Karpas-422 (cell line): Measurements from ENCODE around the gene SPON1. TPM values are rescaled to one million over a fixed set of nuclear protein-coding genes. Genes with fewer than 3 reads are reported as not detected.
"Not testable (repeated sequence)": the region's sequence is repeated elsewhere in the genome, so short reads cannot be mapped to it uniquely, and the experiment has no call there.

ENCODE experiments used
- DNase-seq: peaks from one replicate; pipeline ENCODE4 v3.0.0-alpha.2; 2015
- H2AFZ ChIP-seq: fragments of 200-600 bp; sonication (generic); 2 replicates; pipeline ENCODE4 v1.6.1; 2014; ENCODE audit warnings: antibody characterized with exemption, low read length, mixed read lengths
- H3K27ac ChIP-seq: fragments of 200-600 bp; sonication (generic); 2 replicates; pipeline ENCODE4 v1.5.1; 2014; ENCODE audit warnings: mild to moderate bottlenecking, low read length, moderate library complexity
- H3K27me3 ChIP-seq: fragments of 200-600 bp; sonication (generic); 2 replicates; pipeline ENCODE4 v1.6.1; 2014; ENCODE audit warnings: low read length, mixed read lengths
- H3K36me3 ChIP-seq: fragments of 200-600 bp; sonication (generic); 2 replicates; pipeline ENCODE4 v1.6.1; 2014; ENCODE audit warnings: low read length, mixed read lengths; ENCODE audit not compliant: insufficient read depth
- H3K4me1 ChIP-seq: fragments of 200-600 bp; sonication (generic); 2 replicates; pipeline ENCODE4 v1.6.1; 2014; ENCODE audit warnings: mild to moderate bottlenecking, low read length, mixed read lengths
- H3K4me2 ChIP-seq: fragments of 200-600 bp; sonication (generic); 2 replicates; pipeline ENCODE4 v1.6.1; 2014; ENCODE audit warnings: low read length, low read depth, mild to moderate bottlenecking; ENCODE audit not compliant: poor library complexity, severe bottlenecking
- H3K4me3 ChIP-seq: fragments of 200-600 bp; sonication (generic); 2 replicates; pipeline ENCODE4 v1.5.1; 2014; ENCODE audit warnings: mild to moderate bottlenecking, antibody characterized with exemption, low read length, mixed read lengths
- H3K79me2 ChIP-seq: fragments of 200-600 bp; sonication (generic); 2 replicates; pipeline ENCODE4 v1.6.1; 2014; ENCODE audit warnings: mild to moderate bottlenecking, low read length, mixed read lengths
- H3K9ac ChIP-seq: fragments of 200-600 bp; sonication (generic); 2 replicates; pipeline ENCODE4 v1.6.0; 2014; ENCODE audit warnings: low read length
- H3K9me2 ChIP-seq: fragments of 200-600 bp; sonication (generic), shearing (Covaris generic); replicated peaks from 2 replicates; pipeline ENCODE4 v1.6.0; 2014; ENCODE audit warnings: mild to moderate bottlenecking, low read length, moderate library complexity; ENCODE audit not compliant: insufficient read depth
- H3K9me3 ChIP-seq: fragments of 300-700, 200-600 bp; sonication (generic); 2 replicates; pipeline ENCODE4 v1.6.1; 2014; ENCODE audit warnings: low read length, mixed read lengths
- H4K20me1 ChIP-seq: fragments of 200-600 bp; sonication (generic); 2 replicates; pipeline ENCODE4 v1.6.1; 2014; ENCODE audit warnings: mild to moderate bottlenecking, antibody characterized with exemption, low read length, low read depth; ENCODE audit not compliant: insufficient read depth
- total RNA-seq: library from RNA; depleted of rRNA; stranded (reverse); fragments of >200 nt; shearing (Covaris generic); gene quantifications from 2 replicates; pipeline ENCODE4 v1.2.3, GENCODE V29; 2014; ENCODE audit warnings: low replicate concordance

The SPON1 gene
- total RNA-seq, 1 experiment from 2014 or later = not detected

GRCh38 chr11:14022821-14023220, 60.3 kb downstream of the SPON1 start:
- H2AFZ ChIP-seq = no peak overlapping the region
- no peaks in the 10 kb centered on the region for H3K27me3 ChIP-seq
- H3K79me2 ChIP-seq = no peaks in the 10 kb centered on the region
- no peaks in the 10 kb centered on the region for H3K9me3 ChIP-seq
- H3K36me3 ChIP-seq = no peaks in the 10 kb centered on the region
- DNase-seq = no peak
- H3K4me3 ChIP-seq = no peak overlapping the region
- H3K9me2 ChIP-seq = no peaks in the 10 kb centered on the region
- no peaks in the 10 kb centered on the region for H3K4me1 ChIP-seq
- no peak overlapping the region for H3K9ac ChIP-seq
- H3K27ac ChIP-seq = no peak overlapping the region
- no peaks in the 10 kb centered on the region for H4K20me1 ChIP-seq
- no peak overlapping the region for H3K4me2 ChIP-seq

DNA sequence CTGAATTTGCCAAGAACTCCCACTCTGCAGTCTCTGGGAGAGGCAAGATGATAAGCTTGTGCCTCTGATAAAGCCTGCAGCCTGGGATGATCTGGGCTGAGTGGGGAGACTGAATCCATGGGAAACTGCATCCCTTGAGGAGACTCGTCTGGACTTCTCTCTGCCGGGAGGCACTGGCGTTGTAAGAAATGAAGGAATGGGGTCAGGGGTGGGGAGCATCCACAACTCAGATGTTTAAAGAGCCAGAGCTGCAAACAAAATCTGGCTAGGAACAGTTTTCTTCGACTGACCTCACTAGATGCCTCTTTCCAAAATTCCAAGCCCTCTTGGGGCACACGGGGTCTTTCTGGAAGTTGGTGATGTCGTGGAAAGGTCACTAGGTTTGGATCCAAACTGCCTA, 64.4 kb downstream of the SPON1 start:
- H3K79me2 ChIP-seq = no peaks in the 10 kb centered on the region
- no peaks in the 10 kb centered on the region for H3K27me3 ChIP-seq
- no peak overlapping the region for H3K27ac ChIP-seq
- DNase-seq = no peak
- H3K4me1 ChIP-seq = no peaks in the 10 kb centered on the region
- H3K36me3 ChIP-seq = no peaks in the 10 kb centered on the region
- H4K20me1 ChIP-seq = no peaks in the 10 kb centered on the region
- H3K9ac ChIP-seq = no peak overlapping the region
- H3K4me2 ChIP-seq = no peak overlapping the region
- H3K9me2 ChIP-seq = no peaks in the 10 kb centered on the region
- H3K4me3 ChIP-seq = no peak overlapping the region
- H3K9me3 ChIP-seq = no peaks in the 10 kb centered on the region
- no peak overlapping the region for H2AFZ ChIP-seq

DNA sequence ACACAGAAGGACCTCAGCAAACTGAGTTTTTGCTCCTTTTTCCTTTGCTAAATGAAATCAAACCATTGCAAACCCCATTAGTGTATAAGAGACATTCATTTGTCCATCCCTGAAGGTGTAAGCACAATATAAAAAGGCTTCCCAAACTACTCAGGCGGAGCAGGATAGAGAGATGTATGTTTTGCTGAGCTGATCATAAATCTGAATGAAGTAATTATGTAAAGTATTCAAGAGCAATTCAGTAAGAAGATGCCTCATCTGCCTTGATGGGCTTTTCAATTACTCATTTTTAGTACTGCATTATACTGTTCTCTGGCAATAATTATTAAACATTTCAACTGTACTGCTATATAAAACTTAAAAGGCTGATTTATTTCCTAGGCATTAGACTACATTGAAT, 65.0 kb downstream of the SPON1 start:
- Histone ChIP-seq H2AFZ (no peak overlapping the region), H3K9me2 (no peaks in the 10 kb centered on the region), H3K4me1 (no peaks in the 10 kb centered on the region), H3K9ac (no peak overlapping the region), H3K27ac (no peak overlapping the region), H3K9me3 (no peaks in the 10 kb centered on the region), H3K79me2 (no peaks in the 10 kb centered on the region), H3K4me3 (no peak overlapping the region), H4K20me1 (no peaks in the 10 kb centered on the region), H3K36me3 (no peaks in the 10 kb centered on the region), H3K27me3 (no peaks in the 10 kb centered on the region), H3K4me2 (no peak overlapping the region)
- DNase-seq = no peak

DNA sequence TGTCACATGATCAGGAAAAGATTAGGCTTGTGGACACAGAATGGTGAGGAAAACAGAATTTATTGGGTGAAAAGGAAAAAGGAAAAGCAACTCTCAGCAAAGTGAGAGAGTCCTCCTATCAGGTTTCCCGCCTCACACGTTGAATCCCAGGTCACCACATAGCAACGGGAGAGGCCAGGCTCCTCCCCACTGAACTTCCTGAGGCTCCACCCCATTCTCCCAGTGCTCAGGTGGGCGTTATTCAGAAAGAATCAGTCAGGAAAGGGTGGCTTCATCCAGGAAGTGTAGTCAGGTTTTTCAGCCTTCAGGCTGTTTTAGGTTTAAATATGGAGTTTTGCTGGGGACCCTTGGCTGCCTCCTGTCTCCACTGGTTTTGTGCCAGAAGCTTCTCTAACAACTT, 66.9 kb downstream of the SPON1 start:
- Histone ChIP-seq H3K79me2 (no peaks in the 10 kb centered on the region), H4K20me1 (no peaks in the 10 kb centered on the region), H3K27ac (no peak overlapping the region), H3K27me3 (no peaks in the 10 kb centered on the region), H3K9me3 (no peaks in the 10 kb centered on the region), H3K4me1 (no peaks in the 10 kb centered on the region), H3K9me2 (no peaks in the 10 kb centered on the region), H3K4me2 (no peak overlapping the region), H2AFZ (no peak overlapping the region), H3K36me3 (no peaks in the 10 kb centered on the region), H3K4me3 (no peak overlapping the region), H3K9ac (no peak overlapping the region)
- no peak for DNase-seq

DNA sequence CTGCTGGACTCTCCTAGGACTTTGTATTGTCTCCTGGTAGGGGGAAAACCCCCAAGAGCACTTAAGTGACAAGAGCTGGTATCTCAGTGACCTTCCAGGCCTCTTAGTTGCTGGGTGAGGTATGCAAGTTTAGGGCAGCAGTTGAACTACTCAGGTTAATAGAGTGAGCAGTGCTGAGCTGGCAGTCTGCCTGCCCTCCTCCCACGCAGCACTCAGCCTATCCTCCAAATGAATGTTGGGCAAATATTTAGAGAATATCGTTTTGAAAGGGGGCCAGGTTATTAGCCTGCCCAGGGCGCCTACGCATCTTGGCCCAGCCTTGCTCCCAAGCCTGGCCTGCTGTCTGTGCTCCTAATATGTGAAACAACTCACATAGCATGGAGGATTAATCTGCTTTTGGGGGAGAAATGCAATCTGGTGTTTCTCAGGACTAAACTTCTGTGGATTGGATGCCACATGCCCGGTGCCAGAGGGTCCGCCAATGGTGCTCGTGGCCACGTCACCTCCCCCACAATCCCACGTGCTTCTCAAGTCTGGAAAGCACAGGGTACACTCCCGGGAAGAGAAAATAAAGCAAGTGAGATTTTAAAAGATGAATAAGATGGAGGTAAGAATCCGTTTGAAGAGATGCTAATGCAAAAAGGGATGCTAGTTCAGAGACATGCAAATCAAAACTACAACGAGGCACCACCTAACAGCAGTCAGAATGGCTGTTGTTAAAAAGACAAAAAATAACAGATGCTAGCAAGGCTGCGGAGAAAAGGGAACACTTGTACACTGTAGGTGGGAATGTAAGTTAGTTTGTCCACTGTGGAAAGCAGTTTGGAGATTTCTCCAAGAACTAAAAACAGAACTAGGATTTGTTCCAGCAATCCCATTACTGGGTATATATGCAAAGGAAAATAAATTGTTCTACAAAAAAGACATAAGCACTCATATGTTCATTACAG, 67.7 kb downstream of the SPON1 start:
- DNase-seq = no peak
- no peak overlapping the region for H3K9ac ChIP-seq
- H3K4me1 ChIP-seq = no peaks in the 10 kb centered on the region
- no peak overlapping the region for H3K4me2 ChIP-seq
- no peaks in the 10 kb centered on the region for H3K79me2 ChIP-seq
- H3K27me3 ChIP-seq = no peaks in the 10 kb centered on the region
- no peaks in the 10 kb centered on the region for H4K20me1 ChIP-seq
- no peaks in the 10 kb centered on the region for H3K9me3 ChIP-seq
- no peak overlapping the region for H2AFZ ChIP-seq
- no peak overlapping the region for H3K4me3 ChIP-seq
- H3K9me2 ChIP-seq = no peaks in the 10 kb centered on the region
- no peak overlapping the region for H3K27ac ChIP-seq
- H3K36me3 ChIP-seq = no peaks in the 10 kb centered on the region

DNA sequence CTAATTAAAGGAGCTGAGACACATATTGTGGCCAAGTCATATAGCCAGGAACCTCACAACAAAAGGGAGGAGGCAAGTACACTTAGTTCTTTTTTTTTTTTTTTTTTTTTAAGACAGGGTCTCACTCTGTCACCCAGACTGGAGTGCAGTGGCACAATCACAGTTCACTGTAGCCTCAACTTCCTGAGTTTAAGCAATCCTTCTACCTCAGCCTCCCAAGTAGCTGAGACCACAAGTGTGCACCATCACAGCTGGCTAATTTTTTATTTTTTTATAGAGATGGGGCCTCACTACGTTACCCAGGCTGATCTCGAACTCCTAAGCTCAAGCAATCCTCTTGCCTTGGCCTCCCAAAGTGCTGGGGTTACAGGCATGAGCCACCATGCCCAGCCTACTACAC, 73.0 kb downstream of the SPON1 start:
- not testable (repeated sequence) for H3K4me1 ChIP-seq, H3K9me3 ChIP-seq, H3K9ac ChIP-seq, H4K20me1 ChIP-seq, H2AFZ ChIP-seq, H3K27me3 ChIP-seq, H3K79me2 ChIP-seq, H3K4me2 ChIP-seq, DNase-seq, H3K4me3 ChIP-seq, H3K9me2 ChIP-seq, H3K36me3 ChIP-seq, H3K27ac ChIP-seq

- no peaks in the 10 kb centered on the region for H3K4me1 ChIP-seq
- no peak overlapping the region for H3K9ac ChIP-seq
- no peak overlapping the region for H3K4me3 ChIP-seq
- no peaks in the 10 kb centered on the region for H3K27me3 ChIP-seq
- no peak overlapping the region for H2AFZ ChIP-seq
- H4K20me1 ChIP-seq = no peaks in the 10 kb centered on the region
- H3K36me3 ChIP-seq = no peaks in the 10 kb centered on the region
- H3K79me2 ChIP-seq = no peaks in the 10 kb centered on the region
- no peaks in the 10 kb centered on the region for H3K9me2 ChIP-seq
- DNase-seq = no peak
- H3K9me3 ChIP-seq = no peaks in the 10 kb centered on the region
- H3K27ac ChIP-seq = no peak overlapping the region
- H3K4me2 ChIP-seq = no peak overlapping the region
Observed at GRCh38 chr11:14036469-14036868, 73.9 kb downstream of the SPON1 start.

GRCh38 chr11:14041040-14041439, 78.5 kb downstream of the SPON1 start:
- Histone ChIP-seq H3K36me3 (no peaks in the 10 kb centered on the region), H3K79me2 (no peaks in the 10 kb centered on the region), H3K27me3 (no peaks in the 10 kb centered on the region), H3K9ac (no peak overlapping the region), H3K4me1 (no peaks in the 10 kb centered on the region), H2AFZ (no peak overlapping the region), H3K27ac (no peak overlapping the region), H3K9me2 (no peaks in the 10 kb centered on the region), H3K9me3 (no peaks in the 10 kb centered on the region), H3K4me2 (no peak overlapping the region), H4K20me1 (no peaks in the 10 kb centered on the region), H3K4me3 (no peak overlapping the region)
- DNase-seq = peak; percentile 42
